ENCODE data around the gene ATL2.
A peak's percentile ranks its signal among the peaks of the same experiment; 100 is the strongest.

ATL2 gene

GRCh38 chr2:38248707-38249106 is 128.4 kb downstream of the ATL2 start:
- DNase-seq (ENCODE audit: low read depth, low spot score), result no peak

- DNase-seq (ENCODE audit: low read depth, low spot score), result no peak
Measured at GRCh38 chr2:38248255-38248654, 128.8 kb downstream of the ATL2 start.

- no peak for DNase-seq (ENCODE audit: low read depth, low spot score)
Measured at GRCh38 chr2:38246105-38246504, 131.0 kb downstream of the ATL2 start.

- DNase-seq (ENCODE audit: low read depth, low spot score), result peak; percentile 21
Measured at GRCh38 chr2:38245114-38245641, 131.9 kb downstream of the ATL2 start.

GRCh38 chr2:38244301-38244700 is 132.8 kb downstream of the ATL2 start:
- DNase-seq (ENCODE audit: low read depth, low spot score), result no peak
